ENCODE results near the gene NUCKS1. TPM values are rescaled to one million over a fixed set of nuclear protein-coding genes. Genes with fewer than 3 reads are reported as not detected.
A peak's percentile ranks its signal among the peaks of the same experiment; 100 is the strongest.

NUCKS1 gene
- total and polyA plus RNA-seq, 2 of the 13 experiments (the other 11 are each of a cell fraction or from before 2014, with no cell fraction given): 35.5 to 117 TPM

DNA sequence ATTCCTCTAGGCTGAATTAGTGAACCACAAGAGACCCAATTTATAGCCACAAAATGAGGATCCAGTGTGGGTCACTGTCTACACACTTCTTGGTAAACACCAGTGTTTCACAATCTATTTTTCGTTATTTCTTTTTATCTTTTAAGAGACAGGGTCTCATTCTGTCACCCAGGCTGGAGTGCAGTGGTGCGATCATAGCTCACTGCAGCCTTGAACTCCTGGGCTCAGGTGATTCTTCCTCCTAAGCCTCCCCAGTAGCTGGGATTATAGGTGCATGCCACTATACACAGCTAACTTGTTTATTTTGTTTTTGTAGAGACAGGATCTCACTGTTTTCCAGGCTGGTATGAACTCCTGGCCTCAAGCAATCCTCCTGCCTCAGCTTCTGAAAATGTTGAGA lies 40.3 kb downstream of the NUCKS1 start (continued):
- no peak for TF ChIP-seq TCF7 (IDR thresholded peaks at IDR 0.05; ENCODE audit: low read depth)
- TF ChIP-seq AHDC1 (CRISPR knock-in tag; IDR thresholded peaks at IDR 0.05; ENCODE audit: borderline replicate concordance): peak; percentile 65; the same call in 1 of the 2 replicates
- TF ChIP-seq ZNF792 (CRISPR knock-in tag; IDR thresholded peaks at IDR 0.05): 0 out of 2 replicates have a peak, but pooled peaks have one; percentile 38
- no peak for TF ChIP-seq ZNF788 (CRISPR knock-in tag; IDR thresholded peaks at IDR 0.05; ENCODE audit: borderline replicate concordance)
- no peak for TF ChIP-seq ZNF670 (CRISPR knock-in tag; IDR thresholded peaks at IDR 0.05; ENCODE audit: borderline replicate concordance)
- no peak for TF ChIP-seq ZNF691 (CRISPR knock-in tag; IDR thresholded peaks at IDR 0.05; ENCODE audit: borderline replicate concordance, low read depth)
- no peak for TF ChIP-seq MLLT10 (CRISPR knock-in tag; IDR thresholded peaks at IDR 0.05)
- TF ChIP-seq HOXA9 (CRISPR knock-in tag; IDR thresholded peaks at IDR 0.05; ENCODE audit: borderline replicate concordance): no peak
- no peak for TF ChIP-seq RELA (CRISPR knock-in tag; IDR thresholded peaks at IDR 0.05)
- TF ChIP-seq EP300 (IDR thresholded peaks at IDR 0.05; ENCODE audit: low read depth in 2 of 2, low read length in 2 of 2): peak in 1 of 2 experiments; percentile 70; a peak in 2 of 4 replicates
- no peak for TF ChIP-seq EP300 (CRISPR knock-in tag; IDR thresholded peaks at IDR 0.05; ENCODE audit: borderline replicate concordance)
- no peak for TF ChIP-seq SOX6 (IDR thresholded peaks at IDR 0.05)
- peak; percentile 86 for TF ChIP-seq SOX6 (CRISPR knock-in tag; IDR thresholded peaks at IDR 0.05)
- TF ChIP-seq, protein P1, sequence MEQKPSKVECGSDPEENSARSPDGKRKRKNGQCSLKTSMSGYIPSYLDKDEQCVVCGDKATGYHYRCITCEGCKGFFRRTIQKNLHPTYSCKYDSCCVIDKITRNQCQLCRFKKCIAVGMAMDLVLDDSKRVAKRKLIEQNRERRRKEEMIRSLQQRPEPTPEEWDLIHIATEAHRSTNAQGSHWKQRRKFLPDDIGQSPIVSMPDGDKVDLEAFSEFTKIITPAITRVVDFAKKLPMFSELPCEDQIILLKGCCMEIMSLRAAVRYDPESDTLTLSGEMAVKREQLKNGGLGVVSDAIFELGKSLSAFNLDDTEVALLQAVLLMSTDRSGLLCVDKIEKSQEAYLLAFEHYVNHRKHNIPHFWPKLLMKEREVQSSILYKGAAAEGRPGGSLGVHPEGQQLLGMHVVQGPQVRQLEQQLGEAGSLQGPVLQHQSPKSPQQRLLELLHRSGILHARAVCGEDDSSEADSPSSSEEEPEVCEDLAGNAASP (CRISPR knock-in tag; IDR thresholded peaks at IDR 0.05; ENCODE audit: borderline replicate concordance): peak; percentile 76
- no peak for TF ChIP-seq ZC3H4 (CRISPR knock-in tag; IDR thresholded peaks at IDR 0.05; ENCODE audit: borderline replicate concordance)
- no peak for TF ChIP-seq JUNB (CRISPR knock-in tag; IDR thresholded peaks at IDR 0.05; ENCODE audit: borderline replicate concordance)
- TF ChIP-seq ZNF607 (CRISPR knock-in tag; IDR thresholded peaks at IDR 0.05; ENCODE audit: borderline replicate concordance): no peak
- TF ChIP-seq ZNF766 (CRISPR knock-in tag; IDR thresholded peaks at IDR 0.05; ENCODE audit: borderline replicate concordance): no peak
- peak; percentile 70 for TF ChIP-seq SOX5 (CRISPR knock-in tag; IDR thresholded peaks at IDR 0.05; ENCODE audit: borderline replicate concordance)
- TF ChIP-seq GFI1 (CRISPR knock-in tag; IDR thresholded peaks at IDR 0.05; ENCODE audit: borderline replicate concordance): no peak; the same call in 1 of the 2 replicates
- no peak for TF ChIP-seq NRL (CRISPR knock-in tag; IDR thresholded peaks at IDR 0.05; ENCODE audit: borderline replicate concordance)

Measured in HepG2 (cell line).